ENCODE results near the gene PFKFB3.

DNA sequence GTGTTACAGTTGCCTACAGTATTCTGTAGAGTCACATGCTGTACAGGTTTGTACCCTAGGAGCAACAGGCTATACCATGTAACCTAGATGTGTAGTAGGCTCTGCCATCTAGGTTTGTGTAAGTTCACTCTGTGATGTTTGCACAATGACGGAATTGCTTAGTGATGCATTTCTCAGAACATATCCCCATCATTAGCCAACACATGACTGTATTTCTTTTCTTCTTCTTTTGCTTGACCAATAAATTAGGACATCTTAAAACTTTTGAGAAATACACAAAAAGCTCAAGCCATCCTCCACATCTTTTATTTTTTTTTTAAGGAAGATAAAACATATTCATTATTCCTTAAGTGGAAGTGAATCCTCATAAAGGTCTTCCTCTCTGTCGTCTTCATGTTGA, 5.4 kb upstream of the PFKFB3 start:
- TF ChIP-seq BCL6B (tag by site-specific recombination; IDR thresholded peaks at IDR 0.05) (no peak), ZNF404 (tag by site-specific recombination; IDR thresholded peaks at IDR 0.05) (no peak), CTCF (tag by site-specific recombination; IDR thresholded peaks at IDR 0.05) (no peak), ZNF416 (tag by site-specific recombination; IDR thresholded peaks at IDR 0.05) (no peak), REST (tag by site-specific recombination; IDR thresholded peaks at IDR 0.05) (no peak), ZNF629 (tag by site-specific recombination; IDR thresholded peaks at IDR 0.05) (no peak), ZNF792 (tag by site-specific recombination; IDR thresholded peaks at IDR 0.05) (no peak), ZNF596 (tag by site-specific recombination; IDR thresholded peaks at IDR 0.05) (no peak), ZIC2 (tag by site-specific recombination; IDR thresholded peaks at IDR 0.05) (no peak), HOXA7 (CRISPR knock-in tag; IDR thresholded peaks at IDR 0.05; ENCODE audit: borderline replicate concordance) (no peak), ZNF843 (tag by site-specific recombination; IDR thresholded peaks at IDR 0.05) (no peak)
- TF ChIP-seq, protein P1, sequence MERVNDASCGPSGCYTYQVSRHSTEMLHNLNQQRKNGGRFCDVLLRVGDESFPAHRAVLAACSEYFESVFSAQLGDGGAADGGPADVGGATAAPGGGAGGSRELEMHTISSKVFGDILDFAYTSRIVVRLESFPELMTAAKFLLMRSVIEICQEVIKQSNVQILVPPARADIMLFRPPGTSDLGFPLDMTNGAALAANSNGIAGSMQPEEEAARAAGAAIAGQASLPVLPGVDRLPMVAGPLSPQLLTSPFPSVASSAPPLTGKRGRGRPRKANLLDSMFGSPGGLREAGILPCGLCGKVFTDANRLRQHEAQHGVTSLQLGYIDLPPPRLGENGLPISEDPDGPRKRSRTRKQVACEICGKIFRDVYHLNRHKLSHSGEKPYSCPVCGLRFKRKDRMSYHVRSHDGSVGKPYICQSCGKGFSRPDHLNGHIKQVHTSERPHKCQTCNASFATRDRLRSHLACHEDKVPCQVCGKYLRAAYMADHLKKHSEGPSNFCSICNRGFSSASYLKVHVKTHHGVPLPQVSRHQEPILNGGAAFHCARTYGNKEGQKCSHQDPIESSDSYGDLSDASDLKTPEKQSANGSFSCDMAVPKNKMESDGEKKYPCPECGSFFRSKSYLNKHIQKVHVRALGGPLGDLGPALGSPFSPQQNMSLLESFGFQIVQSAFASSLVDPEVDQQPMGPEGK (tag by site-specific recombination; IDR thresholded peaks at IDR 0.05): no peak
- TF ChIP-seq, protein P2, sequence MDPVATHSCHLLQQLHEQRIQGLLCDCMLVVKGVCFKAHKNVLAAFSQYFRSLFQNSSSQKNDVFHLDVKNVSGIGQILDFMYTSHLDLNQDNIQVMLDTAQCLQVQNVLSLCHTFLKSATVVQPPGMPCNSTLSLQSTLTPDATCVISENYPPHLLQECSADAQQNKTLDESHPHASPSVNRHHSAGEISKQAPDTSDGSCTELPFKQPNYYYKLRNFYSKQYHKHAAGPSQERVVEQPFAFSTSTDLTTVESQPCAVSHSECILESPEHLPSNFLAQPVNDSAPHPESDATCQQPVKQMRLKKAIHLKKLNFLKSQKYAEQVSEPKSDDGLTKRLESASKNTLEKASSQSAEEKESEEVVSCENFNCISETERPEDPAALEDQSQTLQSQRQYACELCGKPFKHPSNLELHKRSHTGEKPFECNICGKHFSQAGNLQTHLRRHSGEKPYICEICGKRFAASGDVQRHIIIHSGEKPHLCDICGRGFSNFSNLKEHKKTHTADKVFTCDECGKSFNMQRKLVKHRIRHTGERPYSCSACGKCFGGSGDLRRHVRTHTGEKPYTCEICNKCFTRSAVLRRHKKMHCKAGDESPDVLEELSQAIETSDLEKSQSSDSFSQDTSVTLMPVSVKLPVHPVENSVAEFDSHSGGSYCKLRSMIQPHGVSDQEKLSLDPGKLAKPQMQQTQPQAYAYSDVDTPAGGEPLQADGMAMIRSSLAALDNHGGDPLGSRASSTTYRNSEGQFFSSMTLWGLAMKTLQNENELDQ (tag by site-specific recombination; IDR thresholded peaks at IDR 0.05; ENCODE audit: low read depth): no peak
- TF ChIP-seq, protein P3, sequence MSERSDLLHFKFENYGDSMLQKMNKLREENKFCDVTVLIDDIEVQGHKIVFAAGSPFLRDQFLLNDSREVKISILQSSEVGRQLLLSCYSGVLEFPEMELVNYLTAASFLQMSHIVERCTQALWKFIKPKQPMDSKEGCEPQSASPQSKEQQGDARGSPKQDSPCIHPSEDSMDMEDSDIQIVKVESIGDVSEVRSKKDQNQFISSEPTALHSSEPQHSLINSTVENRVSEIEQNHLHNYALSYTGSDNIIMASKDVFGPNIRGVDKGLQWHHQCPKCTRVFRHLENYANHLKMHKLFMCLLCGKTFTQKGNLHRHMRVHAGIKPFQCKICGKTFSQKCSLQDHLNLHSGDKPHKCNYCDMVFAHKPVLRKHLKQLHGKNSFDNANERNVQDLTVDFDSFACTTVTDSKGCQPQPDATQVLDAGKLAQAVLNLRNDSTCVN (tag by site-specific recombination; optimal IDR thresholded peaks at IDR 0.05): no peak
